ENCODE results near the gene TTC21A.

TTC21A gene

DNA sequence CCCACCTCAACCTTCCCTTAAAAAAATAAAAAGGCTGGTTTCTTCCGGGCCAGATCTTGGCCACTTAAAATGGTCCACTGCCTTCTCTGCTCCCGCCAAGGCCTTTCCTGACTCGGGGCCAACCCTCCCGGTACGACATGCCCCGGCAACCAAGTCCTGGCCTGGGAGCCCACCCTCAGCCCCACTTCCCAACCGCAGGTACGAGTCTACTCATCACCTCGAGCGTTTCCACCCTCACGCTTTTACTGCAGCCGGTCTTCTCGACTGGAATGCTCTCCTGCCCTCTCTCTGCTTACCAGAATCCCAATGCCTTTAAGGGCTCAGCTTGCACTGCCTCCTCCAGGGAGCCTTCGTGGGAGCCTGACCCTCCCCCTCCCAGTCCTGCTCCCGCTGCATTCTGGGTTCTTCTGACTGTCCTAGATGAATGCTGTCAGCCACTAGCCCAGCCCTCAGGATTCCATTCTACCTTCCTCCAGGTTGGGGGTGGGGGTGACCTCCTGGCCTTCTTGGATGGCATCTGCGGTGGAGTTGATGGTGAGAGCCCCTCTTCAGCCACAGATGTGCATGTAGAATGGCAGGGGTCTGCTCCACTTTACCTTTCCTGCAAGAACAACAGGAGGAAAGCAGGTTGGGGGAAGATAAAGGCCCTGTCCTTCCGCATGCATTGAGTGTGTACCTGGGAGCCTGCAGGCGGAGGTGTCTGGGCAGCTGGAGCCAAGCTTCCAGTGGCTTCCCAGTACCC lies 47.0 kb downstream of the TTC21A start:
- ChIA-PET POLR2A (no interaction called here), CTCF (no interaction called here)
- Histone ChIP-seq H3K36me3 (ENCODE audit: control insufficient read depth in 2 of 2, insufficient read depth in 1 of 2, low read length in 2 of 2) (no peaks in the 10 kb centered on the region), H3K4me3 (ENCODE audit: low read depth, low read length) (no peak overlapping the region; the same call in 1 of the 2 replicates), H3K27ac (ENCODE audit: extremely low read depth, low read depth, low read length) (no peak overlapping the region), H3K9me3 (ENCODE audit: control insufficient read depth, insufficient read depth, low read depth, low read length) (no peaks in the 10 kb centered on the region), H3K4me1 (ENCODE audit: control insufficient read depth, insufficient read depth, low read length) (peaks cover 17% of the 10 kb centered on the region)
- TF ChIP-seq, protein P1, sequence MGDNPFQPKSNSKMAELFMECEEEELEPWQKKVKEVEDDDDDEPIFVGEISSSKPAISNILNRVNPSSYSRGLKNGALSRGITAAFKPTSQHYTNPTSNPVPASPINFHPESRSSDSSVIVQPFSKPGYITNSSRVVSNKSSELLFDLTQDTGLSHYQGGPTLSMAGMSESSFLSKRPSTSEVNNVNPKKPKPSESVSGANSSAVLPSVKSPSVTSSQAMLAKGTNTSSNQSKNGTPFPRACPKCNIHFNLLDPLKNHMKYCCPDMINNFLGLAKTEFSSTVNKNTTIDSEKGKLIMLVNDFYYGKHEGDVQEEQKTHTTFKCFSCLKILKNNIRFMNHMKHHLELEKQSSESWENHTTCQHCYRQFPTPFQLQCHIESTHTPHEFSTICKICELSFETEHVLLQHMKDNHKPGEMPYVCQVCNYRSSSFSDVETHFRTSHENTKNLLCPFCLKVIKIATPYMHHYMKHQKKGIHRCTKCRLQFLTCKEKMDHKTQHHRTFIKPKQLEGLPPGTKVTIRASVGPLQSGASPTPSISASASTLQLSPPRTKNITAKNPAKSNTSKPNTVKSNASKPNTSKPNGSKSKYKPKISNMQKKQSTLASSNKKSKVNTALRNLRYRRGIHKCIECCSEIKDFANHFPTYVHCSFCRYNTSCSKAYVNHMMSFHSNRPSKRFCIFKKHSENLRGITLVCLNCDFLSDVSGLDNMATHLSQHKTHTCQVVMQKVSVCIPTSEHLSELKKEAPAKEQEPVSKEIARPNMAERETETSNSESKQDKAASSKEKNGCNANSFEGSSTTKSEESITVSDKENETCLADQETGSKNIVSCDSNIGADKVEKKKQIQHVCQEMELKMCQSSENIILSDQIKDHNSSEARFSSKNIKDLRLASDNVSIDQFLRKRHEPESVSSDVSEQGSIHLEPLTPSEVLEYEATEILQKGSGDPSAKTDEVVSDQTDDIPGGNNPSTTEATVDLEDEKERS (tag by site-specific recombination; IDR thresholded peaks at IDR 0.05): no peak
- TF ChIP-seq, protein P2, sequence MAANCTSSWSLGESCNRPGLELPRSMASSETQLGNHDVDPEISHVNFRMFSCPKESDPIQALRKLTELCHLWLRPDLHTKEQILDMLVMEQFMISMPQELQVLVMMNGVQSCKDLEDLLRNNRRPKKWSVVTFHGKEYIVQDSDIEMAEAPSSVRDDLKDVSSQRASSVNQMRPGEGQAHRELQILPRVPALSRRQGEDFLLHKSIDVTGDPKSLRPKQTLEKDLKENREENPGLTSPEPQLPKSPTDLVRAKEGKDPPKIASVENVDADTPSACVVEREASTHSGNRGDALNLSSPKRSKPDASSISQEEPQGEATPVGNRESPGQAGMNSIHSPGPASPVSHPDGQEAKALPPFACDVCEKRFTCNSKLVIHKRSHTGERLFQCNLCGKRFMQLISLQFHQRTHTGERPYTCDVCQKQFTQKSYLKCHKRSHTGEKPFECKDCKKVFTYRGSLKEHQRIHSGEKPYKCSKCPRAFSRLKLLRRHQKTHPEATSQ (tag by site-specific recombination; IDR thresholded peaks at IDR 0.05): no peak
- TF ChIP-seq, protein P3, sequence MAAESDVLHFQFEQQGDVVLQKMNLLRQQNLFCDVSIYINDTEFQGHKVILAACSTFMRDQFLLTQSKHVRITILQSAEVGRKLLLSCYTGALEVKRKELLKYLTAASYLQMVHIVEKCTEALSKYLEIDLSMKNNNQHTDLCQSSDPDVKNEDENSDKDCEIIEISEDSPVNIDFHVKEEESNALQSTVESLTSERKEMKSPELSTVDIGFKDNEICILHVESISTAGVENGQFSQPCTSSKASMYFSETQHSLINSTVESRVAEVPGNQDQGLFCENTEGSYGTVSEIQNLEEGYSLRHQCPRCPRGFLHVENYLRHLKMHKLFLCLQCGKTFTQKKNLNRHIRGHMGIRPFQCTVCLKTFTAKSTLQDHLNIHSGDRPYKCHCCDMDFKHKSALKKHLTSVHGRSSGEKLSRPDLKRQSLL (tag by site-specific recombination; IDR thresholded peaks at IDR 0.05): no peak
- TF ChIP-seq KLF10 (tag by site-specific recombination; IDR thresholded peaks at IDR 0.05) (no peak), GLIS1 (tag by site-specific recombination; IDR thresholded peaks at IDR 0.05) (peak; percentile 76), ZBTB17 (tag by site-specific recombination; IDR thresholded peaks at IDR 0.05) (peak; percentile 84), ZNF677 (tag by site-specific recombination; IDR thresholded peaks at IDR 0.05) (no peak), ZNF214 (tag by site-specific recombination; IDR thresholded peaks at IDR 0.05; ENCODE audit: borderline replicate concordance) (no peak), GLIS2 (tag by site-specific recombination; IDR thresholded peaks at IDR 0.05) (peak; percentile 59), PRDM1 (tag by site-specific recombination; IDR thresholded peaks at IDR 0.05) (no peak), KLF8 (tag by site-specific recombination; IDR thresholded peaks at IDR 0.05) (peak; percentile 49), GLI2 (tag by site-specific recombination; IDR thresholded peaks at IDR 0.05; ENCODE audit: borderline replicate concordance, low read depth) (no peak), ZNF394 (tag by site-specific recombination; IDR thresholded peaks at IDR 0.05; ENCODE audit: borderline replicate concordance) (no peak), ZNF664 (tag by site-specific recombination; IDR thresholded peaks at IDR 0.05) (no peak), WT1 (tag by site-specific recombination; IDR thresholded peaks at IDR 0.05) (no peak), ZBTB48 (tag by site-specific recombination; IDR thresholded peaks at IDR 0.05) (peak; percentile 67; the same call in 1 of the 2 replicates), SP2 (tag by site-specific recombination; IDR thresholded peaks at IDR 0.05) (0 out of 2 replicates have a peak, but pooled peaks have one; percentile 15), ZBTB1 (tag by site-specific recombination; IDR thresholded peaks at IDR 0.05) (no peak)
- TF ChIP-seq, protein P4, sequence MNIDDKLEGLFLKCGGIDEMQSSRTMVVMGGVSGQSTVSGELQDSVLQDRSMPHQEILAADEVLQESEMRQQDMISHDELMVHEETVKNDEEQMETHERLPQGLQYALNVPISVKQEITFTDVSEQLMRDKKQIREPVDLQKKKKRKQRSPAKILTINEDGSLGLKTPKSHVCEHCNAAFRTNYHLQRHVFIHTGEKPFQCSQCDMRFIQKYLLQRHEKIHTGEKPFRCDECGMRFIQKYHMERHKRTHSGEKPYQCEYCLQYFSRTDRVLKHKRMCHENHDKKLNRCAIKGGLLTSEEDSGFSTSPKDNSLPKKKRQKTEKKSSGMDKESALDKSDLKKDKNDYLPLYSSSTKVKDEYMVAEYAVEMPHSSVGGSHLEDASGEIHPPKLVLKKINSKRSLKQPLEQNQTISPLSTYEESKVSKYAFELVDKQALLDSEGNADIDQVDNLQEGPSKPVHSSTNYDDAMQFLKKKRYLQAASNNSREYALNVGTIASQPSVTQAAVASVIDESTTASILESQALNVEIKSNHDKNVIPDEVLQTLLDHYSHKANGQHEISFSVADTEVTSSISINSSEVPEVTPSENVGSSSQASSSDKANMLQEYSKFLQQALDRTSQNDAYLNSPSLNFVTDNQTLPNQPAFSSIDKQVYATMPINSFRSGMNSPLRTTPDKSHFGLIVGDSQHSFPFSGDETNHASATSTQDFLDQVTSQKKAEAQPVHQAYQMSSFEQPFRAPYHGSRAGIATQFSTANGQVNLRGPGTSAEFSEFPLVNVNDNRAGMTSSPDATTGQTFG (tag by site-specific recombination; IDR thresholded peaks at IDR 0.05; ENCODE audit: borderline replicate concordance): no peak
- TF ChIP-seq, protein P5, sequence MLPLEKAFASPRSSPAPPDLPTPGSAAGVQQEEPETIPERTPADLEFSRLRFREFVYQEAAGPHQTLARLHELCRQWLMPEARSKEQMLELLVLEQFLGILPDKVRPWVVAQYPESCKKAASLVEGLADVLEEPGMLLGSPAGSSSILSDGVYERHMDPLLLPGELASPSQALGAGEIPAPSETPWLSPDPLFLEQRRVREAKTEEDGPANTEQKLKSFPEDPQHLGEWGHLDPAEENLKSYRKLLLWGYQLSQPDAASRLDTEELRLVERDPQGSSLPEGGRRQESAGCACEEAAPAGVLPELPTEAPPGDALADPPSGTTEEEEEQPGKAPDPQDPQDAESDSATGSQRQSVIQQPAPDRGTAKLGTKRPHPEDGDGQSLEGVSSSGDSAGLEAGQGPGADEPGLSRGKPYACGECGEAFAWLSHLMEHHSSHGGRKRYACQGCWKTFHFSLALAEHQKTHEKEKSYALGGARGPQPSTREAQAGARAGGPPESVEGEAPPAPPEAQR (tag by site-specific recombination; IDR thresholded peaks at IDR 0.05): no peak
- TF ChIP-seq, protein P6, sequence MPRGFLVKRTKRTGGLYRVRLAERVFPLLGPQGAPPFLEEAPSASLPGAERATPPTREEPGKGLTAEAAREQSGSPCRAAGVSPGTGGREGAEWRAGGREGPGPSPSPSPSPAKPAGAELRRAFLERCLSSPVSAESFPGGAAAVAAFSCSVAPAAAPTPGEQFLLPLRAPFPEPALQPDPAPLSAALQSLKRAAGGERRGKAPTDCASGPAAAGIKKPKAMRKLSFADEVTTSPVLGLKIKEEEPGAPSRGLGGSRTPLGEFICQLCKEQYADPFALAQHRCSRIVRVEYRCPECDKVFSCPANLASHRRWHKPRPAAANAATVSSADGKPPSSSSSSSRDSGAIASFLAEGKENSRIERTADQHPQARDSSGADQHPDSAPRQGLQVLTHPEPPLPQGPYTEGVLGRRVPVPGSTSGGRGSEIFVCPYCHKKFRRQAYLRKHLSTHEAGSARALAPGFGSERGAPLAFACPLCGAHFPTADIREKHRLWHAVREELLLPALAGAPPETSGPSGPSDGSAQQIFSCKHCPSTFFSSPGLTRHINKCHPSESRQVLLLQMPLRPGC (tag by site-specific recombination; IDR thresholded peaks at IDR 0.05): no peak
- TF ChIP-seq, protein P7, sequence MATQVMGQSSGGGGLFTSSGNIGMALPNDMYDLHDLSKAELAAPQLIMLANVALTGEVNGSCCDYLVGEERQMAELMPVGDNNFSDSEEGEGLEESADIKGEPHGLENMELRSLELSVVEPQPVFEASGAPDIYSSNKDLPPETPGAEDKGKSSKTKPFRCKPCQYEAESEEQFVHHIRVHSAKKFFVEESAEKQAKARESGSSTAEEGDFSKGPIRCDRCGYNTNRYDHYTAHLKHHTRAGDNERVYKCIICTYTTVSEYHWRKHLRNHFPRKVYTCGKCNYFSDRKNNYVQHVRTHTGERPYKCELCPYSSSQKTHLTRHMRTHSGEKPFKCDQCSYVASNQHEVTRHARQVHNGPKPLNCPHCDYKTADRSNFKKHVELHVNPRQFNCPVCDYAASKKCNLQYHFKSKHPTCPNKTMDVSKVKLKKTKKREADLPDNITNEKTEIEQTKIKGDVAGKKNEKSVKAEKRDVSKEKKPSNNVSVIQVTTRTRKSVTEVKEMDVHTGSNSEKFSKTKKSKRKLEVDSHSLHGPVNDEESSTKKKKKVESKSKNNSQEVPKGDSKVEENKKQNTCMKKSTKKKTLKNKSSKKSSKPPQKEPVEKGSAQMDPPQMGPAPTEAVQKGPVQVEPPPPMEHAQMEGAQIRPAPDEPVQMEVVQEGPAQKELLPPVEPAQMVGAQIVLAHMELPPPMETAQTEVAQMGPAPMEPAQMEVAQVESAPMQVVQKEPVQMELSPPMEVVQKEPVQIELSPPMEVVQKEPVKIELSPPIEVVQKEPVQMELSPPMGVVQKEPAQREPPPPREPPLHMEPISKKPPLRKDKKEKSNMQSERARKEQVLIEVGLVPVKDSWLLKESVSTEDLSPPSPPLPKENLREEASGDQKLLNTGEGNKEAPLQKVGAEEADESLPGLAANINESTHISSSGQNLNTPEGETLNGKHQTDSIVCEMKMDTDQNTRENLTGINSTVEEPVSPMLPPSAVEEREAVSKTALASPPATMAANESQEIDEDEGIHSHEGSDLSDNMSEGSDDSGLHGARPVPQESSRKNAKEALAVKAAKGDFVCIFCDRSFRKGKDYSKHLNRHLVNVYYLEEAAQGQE (tag by site-specific recombination; IDR thresholded peaks at IDR 0.05): no peak
